ENCODE measurements around the gene NDST3. TPM values are rescaled to one million over a fixed set of nuclear protein-coding genes. Genes with fewer than 3 reads are reported as not detected.
"Not testable (repeated sequence)": the region's sequence is repeated elsewhere in the genome, so short reads cannot be mapped to it uniquely, and the experiment has no call there.

Gene NDST3
- total RNA-seq, 2 experiments from 2014 or later = not detected

GRCh38 chr4:118280501-118281218, 246.4 kb downstream of the NDST3 start:
- peaks cover 46% of the 10 kb centered on the region for H3K4me1 Mint-ChIP-seq (ENCODE audit: low read depth)
- peaks cover 45% of the 10 kb centered on the region for H3K36me3 Mint-ChIP-seq
- ChIA-PET CTCF (interaction anchor here (0.7 to 1.0 kb wide), 2 partner anchors 10 to 405 kb away, joined by 3 read pairs; partner anchors contain the start of gene METTL14), POLR2A (no interaction called here)
- intact Hi-C loops (cut with micrococcal nuclease) = loop anchor here (1.0 kb wide), 2 partner anchors 73 to 310 kb away; partner anchors contain the start of gene PRSS12
- peak overlapping the region; percentile 87 for H3K4me3 Mint-ChIP-seq
- H3K27ac Mint-ChIP-seq = peak overlapping the region; percentile 84
- H3K9me3 Mint-ChIP-seq = no peaks in the 10 kb centered on the region
- no peaks in the 10 kb centered on the region for H3K27me3 Mint-ChIP-seq
- DNase-seq = peak; percentile 51

- Mint-ChIP-seq H3K27ac (peak overlapping the region; percentile 84), H3K27me3 (no peaks in the 10 kb centered on the region), H3K4me3 (peak overlapping the region; percentile 87), H3K4me1 (ENCODE audit: low read depth) (peaks cover 46% of the 10 kb centered on the region), H3K9me3 (no peaks in the 10 kb centered on the region), H3K36me3 (peaks cover 45% of the 10 kb centered on the region)
- POLR2A ChIA-PET = no interaction called here
- no peak for DNase-seq
- CTCF ChIA-PET = no interaction called here
- intact Hi-C loops (cut with micrococcal nuclease) = loop anchor here (1.0 kb wide), 2 partner anchors 71 to 308 kb away; partner anchors contain the start of gene PRSS12
Measured at GRCh38 chr4:118281611-118282442, 247.5 kb downstream of the NDST3 start.

- Mint-ChIP-seq H3K4me3 (no peak overlapping the region), H3K36me3 (peaks cover 45% of the 10 kb centered on the region), H3K27me3 (no peaks in the 10 kb centered on the region), H3K4me1 (ENCODE audit: low read depth) (peaks cover 39% of the 10 kb centered on the region), H3K9me3 (no peaks in the 10 kb centered on the region), H3K27ac (peak overlapping the region; percentile 19)
- POLR2A ChIA-PET = no interaction called here
- intact Hi-C loops (cut with micrococcal nuclease) = no loop called here
- CTCF ChIA-PET = interaction anchor here (1.5 kb wide), 1 partner anchor 70 kb away, joined by 5 read pairs; the partner anchor contains the start of gene PRSS12
- DNase-seq = peak; percentile 35
Measured at GRCh38 chr4:118282692-118283091, 248.4 kb downstream of the NDST3 start.

- H3K36me3 Mint-ChIP-seq = peaks cover 42% of the 10 kb centered on the region
- H3K27ac Mint-ChIP-seq = no peak overlapping the region
- ChIA-PET CTCF (interaction anchor here (1.5 kb wide), 1 partner anchor 69 kb away, joined by 5 read pairs; the partner anchor contains the start of gene PRSS12), POLR2A (no interaction called here)
- peaks cover 34% of the 10 kb centered on the region for H3K4me1 Mint-ChIP-seq (ENCODE audit: low read depth)
- H3K9me3 Mint-ChIP-seq = no peaks in the 10 kb centered on the region
- no peak overlapping the region for H3K4me3 Mint-ChIP-seq
- no peak for DNase-seq
- intact Hi-C loops (cut with micrococcal nuclease) = no loop called here
- no peaks in the 10 kb centered on the region for H3K27me3 Mint-ChIP-seq
Measured at GRCh38 chr4:118284169-118284568, 249.9 kb downstream of the NDST3 start.

- no peaks in the 10 kb centered on the region for H3K9me3 Mint-ChIP-seq
- intact Hi-C loops (cut with micrococcal nuclease) = no loop called here
- no peaks in the 10 kb centered on the region for H3K27me3 Mint-ChIP-seq
- CTCF ChIA-PET = interaction anchor here (0.8 kb wide), 1 partner anchor 67 kb away, joined by 4 read pairs; the partner anchor contains the start of gene PRSS12
- no peak overlapping the region for H3K27ac Mint-ChIP-seq
- H3K36me3 Mint-ChIP-seq = peaks cover 25% of the 10 kb centered on the region
- POLR2A ChIA-PET = no interaction called here
- no peak overlapping the region for H3K4me3 Mint-ChIP-seq
- H3K4me1 Mint-ChIP-seq (ENCODE audit: low read depth) = peaks cover 27% of the 10 kb centered on the region
- no peak for DNase-seq
Measured at GRCh38 chr4:118285931-118286330, 251.6 kb downstream of the NDST3 start.

- ChIA-PET POLR2A (no interaction called here), CTCF (no interaction called here)
- intact Hi-C loops (cut with micrococcal nuclease) = no loop called here
Measured at GRCh38 chr4:118286685-118287084, 252.4 kb downstream of the NDST3 start.

GRCh38 chr4:118287711-118288451, 253.6 kb downstream of the NDST3 start:
- intact Hi-C loops (cut with micrococcal nuclease) = no loop called here
- H3K4me3 Mint-ChIP-seq = no peak overlapping the region
- no peaks in the 10 kb centered on the region for H3K27me3 Mint-ChIP-seq
- H3K4me1 Mint-ChIP-seq (ENCODE audit: low read depth) = peaks cover 7% of the 10 kb centered on the region
- no peak for DNase-seq
- H3K27ac Mint-ChIP-seq = no peak overlapping the region
- POLR2A ChIA-PET = no interaction called here
- CTCF ChIA-PET = no interaction called here
- H3K9me3 Mint-ChIP-seq = no peaks in the 10 kb centered on the region
- peaks cover 8% of the 10 kb centered on the region for H3K36me3 Mint-ChIP-seq

More at GRCh38 chr4:118286685-118287084, 252.4 kb downstream of the NDST3 start:
- H3K4me3 Mint-ChIP-seq = no peak overlapping the region
- H3K27ac Mint-ChIP-seq = no peak overlapping the region
- H3K4me1 Mint-ChIP-seq (ENCODE audit: low read depth) = peaks cover 19% of the 10 kb centered on the region
- peaks cover 18% of the 10 kb centered on the region for H3K36me3 Mint-ChIP-seq
- no peaks in the 10 kb centered on the region for H3K9me3 Mint-ChIP-seq
- no peaks in the 10 kb centered on the region for H3K27me3 Mint-ChIP-seq
- DNase-seq = no peak

GRCh38 chr4:118289794-118290193, 255.5 kb downstream of the NDST3 start:
- Mint-ChIP-seq H3K27me3 (no peaks in the 10 kb centered on the region), H3K27ac (no peak overlapping the region), H3K36me3 (peaks cover 6% of the 10 kb centered on the region), H3K9me3 (no peaks in the 10 kb centered on the region), H3K4me3 (no peak overlapping the region), H3K4me1 (ENCODE audit: low read depth) (no peaks in the 10 kb centered on the region)
- DNase-seq = no peak
- ChIA-PET POLR2A (no interaction called here), CTCF (no interaction called here)
- intact Hi-C loops (cut with micrococcal nuclease) = no loop called here

- peaks cover 6% of the 10 kb centered on the region for H3K36me3 Mint-ChIP-seq
- H3K27ac Mint-ChIP-seq = no peak overlapping the region
- no peaks in the 10 kb centered on the region for H3K4me1 Mint-ChIP-seq (ENCODE audit: low read depth)
- intact Hi-C loops (cut with micrococcal nuclease) = no loop called here
- no peaks in the 10 kb centered on the region for H3K27me3 Mint-ChIP-seq
- ChIA-PET CTCF (no interaction called here), POLR2A (no interaction called here)
- no peak overlapping the region for H3K4me3 Mint-ChIP-seq
- H3K9me3 Mint-ChIP-seq = no peaks in the 10 kb centered on the region
- DNase-seq = no peak
Measured at GRCh38 chr4:118290951-118291350, 256.7 kb downstream of the NDST3 start.

GRCh38 chr4:118296729-118297128, 262.4 kb downstream of the NDST3 start:
- no peak for DNase-seq
- intact Hi-C loops (cut with micrococcal nuclease) = no loop called here
- ChIA-PET CTCF (no interaction called here), POLR2A (no interaction called here)
- Mint-ChIP-seq H3K9me3 (no peaks in the 10 kb centered on the region), H3K27ac (no peak overlapping the region), H3K36me3 (peaks cover 2% of the 10 kb centered on the region), H3K4me1 (ENCODE audit: low read depth) (no peaks in the 10 kb centered on the region), H3K4me3 (no peak overlapping the region), H3K27me3 (peaks cover 4% of the 10 kb centered on the region)

- POLR2A ChIA-PET; H3K36me3 Mint-ChIP-seq; H3K27ac Mint-ChIP-seq; H3K4me1 Mint-ChIP-seq (ENCODE audit: low read depth); H3K27me3 Mint-ChIP-seq; H3K9me3 Mint-ChIP-seq; H3K4me3 Mint-ChIP-seq; intact Hi-C loops (cut with micrococcal nuclease); CTCF ChIA-PET; DNase-seq: not testable (repeated sequence)
Measured at GRCh38 chr4:118299619-118300018, 265.3 kb downstream of the NDST3 start.

- ChIA-PET CTCF (interaction anchor here (1.7 kb wide), 1 partner anchor 46 kb away, joined by 6 read pairs; the partner anchor contains the start of gene PRSS12), POLR2A (no interaction called here)
- DNase-seq = no peak
- Mint-ChIP-seq H3K4me1 (ENCODE audit: low read depth) (no peaks in the 10 kb centered on the region), H3K4me3 (no peak overlapping the region), H3K27me3 (peaks cover 5% of the 10 kb centered on the region), H3K9me3 (no peaks in the 10 kb centered on the region), H3K36me3 (no peaks in the 10 kb centered on the region), H3K27ac (no peak overlapping the region)
- intact Hi-C loops (cut with micrococcal nuclease) = no loop called here
Measured at GRCh38 chr4:118307643-118308042, 273.4 kb downstream of the NDST3 start.
